ENCODE results near the gene LCTL.

LCTL gene

GRCh38 chr15:66587749-66588148 is 22.0 kb upstream of the LCTL start:
- H3K36me3 Mint-ChIP-seq (ENCODE audit: insufficient read depth) = no peaks in the 10 kb centered on the region
- no peaks in the 10 kb centered on the region for H3K4me1 Mint-ChIP-seq
- no peak for DNase-seq (ENCODE audit: low spot score in 2 of 2)
- peak overlapping the region; percentile 23 for H3K27ac Mint-ChIP-seq (ENCODE audit: low read depth)
- no peak overlapping the region for H3K4me3 Mint-ChIP-seq
- peaks cover 36% of the 10 kb centered on the region for H3K27me3 Mint-ChIP-seq
- H3K9me3 Mint-ChIP-seq = no peaks in the 10 kb centered on the region
- no peak for ATAC-seq (replicated peaks; ENCODE audit: extremely low read depth, poor library complexity, severe bottlenecking)

GRCh38 chr15:66587020-66587419 is 21.2 kb upstream of the LCTL start:
- Mint-ChIP-seq H3K4me3 (no peak overlapping the region), H3K4me1 (no peaks in the 10 kb centered on the region), H3K9me3 (no peaks in the 10 kb centered on the region), H3K36me3 (ENCODE audit: insufficient read depth) (no peaks in the 10 kb centered on the region), H3K27ac (ENCODE audit: low read depth) (no peak overlapping the region), H3K27me3 (peaks cover 36% of the 10 kb centered on the region)
- ATAC-seq (replicated peaks; ENCODE audit: extremely low read depth, poor library complexity, severe bottlenecking) = no peak
- no peak for DNase-seq (ENCODE audit: low spot score in 2 of 2)

GRCh38 chr15:66586155-66586976 is 20.6 kb upstream of the LCTL start:
- no peak overlapping the region for H3K4me3 Mint-ChIP-seq
- H3K27ac Mint-ChIP-seq (ENCODE audit: low read depth) = no peak overlapping the region
- ATAC-seq (replicated peaks; ENCODE audit: extremely low read depth, poor library complexity, severe bottlenecking) (no peak), DNase-seq (ENCODE audit: low spot score in 2 of 2) (no peak)
- peaks cover 31% of the 10 kb centered on the region for H3K27me3 Mint-ChIP-seq
- H3K36me3 Mint-ChIP-seq (ENCODE audit: insufficient read depth) = no peaks in the 10 kb centered on the region
- H3K4me1 Mint-ChIP-seq = no peaks in the 10 kb centered on the region
- H3K9me3 Mint-ChIP-seq = no peaks in the 10 kb centered on the region

GRCh38 chr15:66581972-66582537 is 16.3 kb upstream of the LCTL start:
- no peaks in the 10 kb centered on the region for H3K36me3 Mint-ChIP-seq (ENCODE audit: insufficient read depth)
- no peak for DNase-seq (ENCODE audit: low spot score in 2 of 2)
- no peak overlapping the region for H3K4me3 Mint-ChIP-seq
- H3K27me3 Mint-ChIP-seq = peaks cover 2% of the 10 kb centered on the region
- H3K9me3 Mint-ChIP-seq = no peaks in the 10 kb centered on the region
- no peak for ATAC-seq (replicated peaks; ENCODE audit: extremely low read depth, poor library complexity, severe bottlenecking)
- H3K4me1 Mint-ChIP-seq = no peaks in the 10 kb centered on the region
- no peak overlapping the region for H3K27ac Mint-ChIP-seq (ENCODE audit: low read depth)

- no peaks in the 10 kb centered on the region for H3K9me3 Mint-ChIP-seq
- no peak for ATAC-seq (replicated peaks; ENCODE audit: extremely low read depth, poor library complexity, severe bottlenecking)
- no peaks in the 10 kb centered on the region for H3K27me3 Mint-ChIP-seq
- no peak overlapping the region for H3K27ac Mint-ChIP-seq (ENCODE audit: low read depth)
- DNase-seq (ENCODE audit: low spot score in 2 of 2) = no peak
- H3K36me3 Mint-ChIP-seq (ENCODE audit: insufficient read depth) = no peaks in the 10 kb centered on the region
- H3K4me1 Mint-ChIP-seq = no peaks in the 10 kb centered on the region
- H3K4me3 Mint-ChIP-seq = no peak overlapping the region
Measured at GRCh38 chr15:66580643-66581042, 14.8 kb upstream of the LCTL start.

- Mint-ChIP-seq H3K36me3 (ENCODE audit: insufficient read depth) (no peaks in the 10 kb centered on the region), H3K27ac (ENCODE audit: low read depth) (no peak overlapping the region)
- no peak for ATAC-seq (replicated peaks; ENCODE audit: extremely low read depth, poor library complexity, severe bottlenecking)
Measured at GRCh38 chr15:66578286-66578875, 12.6 kb upstream of the LCTL start.

GRCh38 chr15:66574596-66574950 is 8.8 kb upstream of the LCTL start:
- Mint-ChIP-seq H3K36me3 (ENCODE audit: insufficient read depth) (no peaks in the 10 kb centered on the region), H3K4me1 (no peaks in the 10 kb centered on the region), H3K4me3 (no peak overlapping the region), H3K9me3 (no peaks in the 10 kb centered on the region), H3K27me3 (no peaks in the 10 kb centered on the region), H3K27ac (ENCODE audit: low read depth) (no peak overlapping the region)
- no peak for DNase-seq (ENCODE audit: low spot score in 2 of 2)
- no peak for ATAC-seq (replicated peaks; ENCODE audit: extremely low read depth, poor library complexity, severe bottlenecking)

More at GRCh38 chr15:66578286-66578875, 12.6 kb upstream of the LCTL start:
- no peaks in the 10 kb centered on the region for H3K4me1 Mint-ChIP-seq
- H3K9me3 Mint-ChIP-seq = no peaks in the 10 kb centered on the region
- DNase-seq (ENCODE audit: low spot score in 2 of 2) = no peak
- H3K4me3 Mint-ChIP-seq = no peak overlapping the region
- no peaks in the 10 kb centered on the region for H3K27me3 Mint-ChIP-seq

GRCh38 chr15:66573719-66574595 is 8.2 kb upstream of the LCTL start:
- no peaks in the 10 kb centered on the region for H3K36me3 Mint-ChIP-seq (ENCODE audit: insufficient read depth)
- no peak overlapping the region for H3K27ac Mint-ChIP-seq (ENCODE audit: low read depth)
- H3K4me1 Mint-ChIP-seq = no peaks in the 10 kb centered on the region
- H3K27me3 Mint-ChIP-seq = no peaks in the 10 kb centered on the region
- ATAC-seq (replicated peaks; ENCODE audit: extremely low read depth, poor library complexity, severe bottlenecking) (no peak), DNase-seq (ENCODE audit: low spot score in 2 of 2) (no peak)
- H3K9me3 Mint-ChIP-seq = no peaks in the 10 kb centered on the region
- no peak overlapping the region for H3K4me3 Mint-ChIP-seq

GRCh38 chr15:66573348-66573718 is 7.5 kb upstream of the LCTL start:
- DNase-seq (ENCODE audit: low spot score in 2 of 2) (no peak), ATAC-seq (replicated peaks; ENCODE audit: extremely low read depth, poor library complexity, severe bottlenecking) (no peak)
- Mint-ChIP-seq H3K27me3 (no peaks in the 10 kb centered on the region), H3K4me3 (no peak overlapping the region), H3K36me3 (ENCODE audit: insufficient read depth) (no peaks in the 10 kb centered on the region), H3K4me1 (no peaks in the 10 kb centered on the region), H3K27ac (ENCODE audit: low read depth) (no peak overlapping the region), H3K9me3 (no peaks in the 10 kb centered on the region)

- Mint-ChIP-seq H3K9me3 (no peaks in the 10 kb centered on the region), H3K27ac (ENCODE audit: low read depth) (no peak overlapping the region)
Measured at GRCh38 chr15:66572146-66572545, 6.3 kb upstream of the LCTL start.

GRCh38 chr15:66570842-66571478 is 5.2 kb upstream of the LCTL start:
- peaks cover 7% of the 10 kb centered on the region for H3K4me1 Mint-ChIP-seq
- no peaks in the 10 kb centered on the region for H3K27me3 Mint-ChIP-seq
- no peak overlapping the region for H3K27ac Mint-ChIP-seq (ENCODE audit: low read depth)
- H3K4me3 Mint-ChIP-seq = no peak overlapping the region
- H3K36me3 Mint-ChIP-seq (ENCODE audit: insufficient read depth) = no peaks in the 10 kb centered on the region
- H3K9me3 Mint-ChIP-seq = no peaks in the 10 kb centered on the region
- ATAC-seq (replicated peaks; ENCODE audit: extremely low read depth, poor library complexity, severe bottlenecking) (no peak), DNase-seq (ENCODE audit: low spot score in 2 of 2) (no peak)

More at GRCh38 chr15:66572146-66572545, 6.3 kb upstream of the LCTL start:
- H3K27me3 Mint-ChIP-seq = no peaks in the 10 kb centered on the region
- peaks cover 2% of the 10 kb centered on the region for H3K4me1 Mint-ChIP-seq
- no peak for ATAC-seq (replicated peaks; ENCODE audit: extremely low read depth, poor library complexity, severe bottlenecking)
- no peak overlapping the region for H3K4me3 Mint-ChIP-seq
- no peak for DNase-seq (ENCODE audit: low spot score in 2 of 2)
- H3K36me3 Mint-ChIP-seq (ENCODE audit: insufficient read depth) = no peaks in the 10 kb centered on the region

GRCh38 chr15:66570327-66570726 is 4.5 kb upstream of the LCTL start:
- peaks cover 7% of the 10 kb centered on the region for H3K4me1 Mint-ChIP-seq
- no peak overlapping the region for H3K27ac Mint-ChIP-seq (ENCODE audit: low read depth)
- H3K27me3 Mint-ChIP-seq = no peaks in the 10 kb centered on the region
- no peak overlapping the region for H3K4me3 Mint-ChIP-seq
- ATAC-seq (replicated peaks; ENCODE audit: extremely low read depth, poor library complexity, severe bottlenecking) = no peak
- H3K9me3 Mint-ChIP-seq = no peaks in the 10 kb centered on the region
- H3K36me3 Mint-ChIP-seq (ENCODE audit: insufficient read depth) = no peaks in the 10 kb centered on the region
- no peak for DNase-seq (ENCODE audit: low spot score in 2 of 2)

Measured in central memory CD8-positive, alpha-beta T cell (primary cell).